ENCODE results near the gene DLEC1.

- TF ChIP-seq EZH2 (IDR thresholded peaks at IDR 0.05; ENCODE audit: insufficient read depth, poor library complexity, severe bottlenecking), result no peak
- TF ChIP-seq EZH2phosphoT487 (IDR thresholded peaks at IDR 0.05; ENCODE audit: insufficient read depth, low read depth), result no peak
These were observed 36.1 kb upstream of the DLEC1 start for GRCh38 chr3:38002940-38003339.
